IPS DF 6.9 (cell line): ENCODE results near the gene EMILIN2.

Experiments used
- DNase-seq: peaks from one replicate; pipeline ENCODE4 v3.0.0-alpha.2; 2013; ENCODE audit warnings: low read depth, low spot score
- H3K27ac ChIP-seq: one replicate; pipeline ENCODE4 v1.5.1; 2013; ENCODE audit warnings: low read length, control low read depth
- H3K27me3 ChIP-seq: 2 replicates; pipeline ENCODE4 v1.6.1; 2013; ENCODE audit warnings: mild to moderate bottlenecking, low read length; ENCODE audit not compliant: control insufficient read depth, insufficient read depth
- H3K36me3 ChIP-seq: 2 replicates; pipeline ENCODE4 v1.6.1; 2013; ENCODE audit warnings: low read length; ENCODE audit not compliant: control insufficient read depth, insufficient read depth
- H3K4me1 ChIP-seq: 2 replicates; pipeline ENCODE4 v1.6.1; 2013; ENCODE audit warnings: low read length; ENCODE audit not compliant: control insufficient read depth, insufficient read depth
- H3K4me3 ChIP-seq: 2 replicates; pipeline ENCODE4 v1.5.1; 2013; ENCODE audit warnings: mild to moderate bottlenecking, low read length
- H3K9me3 ChIP-seq: 2 replicates; pipeline ENCODE4 v1.6.1; 2013; ENCODE audit warnings: low read length, inconsistent platforms; ENCODE audit not compliant: control insufficient read depth, insufficient read depth
- WGBS: extraction: QIAGEN DNeasy Blood & Tissue Kit; methylation state at CpG from one replicate; pipeline ENCODE4 v1.1.7; 2013; ENCODE audit warnings: mixed read lengths, missing lambda C conversion rate; ENCODE audit not compliant: insufficient read length, insufficient coverage; 5-methylcytosine and 5-hydroxymethylcytosine counted together

EMILIN2 gene

GRCh38 chr18:2954869-2955645 is 108.3 kb downstream of the EMILIN2 start:
- Histone ChIP-seq H3K4me3 (no peak overlapping the region), H3K36me3 (no peaks in the 10 kb centered on the region), H3K4me1 (no peaks in the 10 kb centered on the region), H3K27me3 (no peaks in the 10 kb centered on the region), H3K9me3 (no peaks in the 10 kb centered on the region), H3K27ac (no peak overlapping the region)
- no CpG with 5 or more reads among the region's 12 CpGs for WGBS
- no peak for DNase-seq

- WGBS: no CpG with 5 or more reads among the region's 7 CpGs
- Histone ChIP-seq H3K4me3 (no peak overlapping the region), H3K27me3 (no peaks in the 10 kb centered on the region)
Observed at GRCh38 chr18:2956056-2956455, 109.2 kb downstream of the EMILIN2 start.

GRCh38 chr18:2958819-2959298 is 112.1 kb downstream of the EMILIN2 start:
- Histone ChIP-seq H3K4me1 (no peaks in the 10 kb centered on the region), H3K27ac (no peak overlapping the region), H3K9me3 (no peaks in the 10 kb centered on the region), H3K36me3 (no peaks in the 10 kb centered on the region), H3K4me3 (no peak overlapping the region), H3K27me3 (no peaks in the 10 kb centered on the region)
- no peak for DNase-seq

More at GRCh38 chr18:2956056-2956455, 109.2 kb downstream of the EMILIN2 start:
- no peak for DNase-seq
- Histone ChIP-seq H3K36me3 (no peaks in the 10 kb centered on the region), H3K4me1 (no peaks in the 10 kb centered on the region), H3K9me3 (no peaks in the 10 kb centered on the region), H3K27ac (no peak overlapping the region)

DNA sequence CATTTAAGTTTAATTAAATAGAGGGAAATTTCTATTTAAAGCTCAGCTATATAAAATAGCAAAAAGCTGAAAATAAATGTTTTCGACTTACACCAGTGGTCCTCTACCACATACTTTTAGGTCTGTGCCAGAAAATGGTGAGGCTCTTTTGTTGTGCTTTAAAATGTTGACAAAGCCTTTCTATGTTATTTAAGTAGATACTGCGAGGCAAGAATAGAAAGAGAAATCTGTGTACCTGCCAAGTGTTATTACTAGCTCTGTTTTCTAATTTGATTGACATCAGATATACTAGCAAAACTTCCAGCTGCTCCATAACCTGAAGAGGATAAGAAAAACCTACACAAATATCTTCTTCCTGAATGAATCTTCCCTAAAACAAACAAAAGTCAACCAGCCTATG is 112.5 kb downstream of the EMILIN2 start:
- H3K4me1 ChIP-seq: no peaks in the 10 kb centered on the region
- H3K4me3 ChIP-seq: no peak overlapping the region
- H3K27me3 ChIP-seq: no peaks in the 10 kb centered on the region
- WGBS: no CpG with 5 or more reads among the region's 2 CpGs
- H3K27ac ChIP-seq: no peak overlapping the region
- H3K36me3 ChIP-seq: no peaks in the 10 kb centered on the region
- DNase-seq: no peak
- no peaks in the 10 kb centered on the region for H3K9me3 ChIP-seq

GRCh38 chr18:2960983-2961696 is 114.3 kb downstream of the EMILIN2 start:
- H3K4me1 ChIP-seq: no peaks in the 10 kb centered on the region
- H3K36me3 ChIP-seq: no peaks in the 10 kb centered on the region
- H3K9me3 ChIP-seq: no peaks in the 10 kb centered on the region
- no peak for DNase-seq
- no peaks in the 10 kb centered on the region for H3K27me3 ChIP-seq
- WGBS: no CpG with 5 or more reads among the region's 7 CpGs
- no peak overlapping the region for H3K27ac ChIP-seq
- no peak overlapping the region for H3K4me3 ChIP-seq

- H3K9me3 ChIP-seq: no peaks in the 10 kb centered on the region
- no peaks in the 10 kb centered on the region for H3K4me1 ChIP-seq
- no peak overlapping the region for H3K27ac ChIP-seq
- no peak overlapping the region for H3K4me3 ChIP-seq
- no CpG with 5 or more reads among the region's 4 CpGs for WGBS
- no peaks in the 10 kb centered on the region for H3K36me3 ChIP-seq
- H3K27me3 ChIP-seq: no peaks in the 10 kb centered on the region
- no peak for DNase-seq
Observed at GRCh38 chr18:2961821-2962220, 115.0 kb downstream of the EMILIN2 start.

GRCh38 chr18:2963048-2963447 is 116.2 kb downstream of the EMILIN2 start:
- Histone ChIP-seq H3K27me3 (no peaks in the 10 kb centered on the region), H3K4me1 (no peaks in the 10 kb centered on the region), H3K4me3 (no peak overlapping the region), H3K36me3 (no peaks in the 10 kb centered on the region), H3K27ac (no peak overlapping the region), H3K9me3 (no peaks in the 10 kb centered on the region)
- DNase-seq: no peak
- whole genome bisulfite sequencing: no CpG with 5 or more reads among the region's 3 CpGs

GRCh38 chr18:2964361-2965010 is 117.7 kb downstream of the EMILIN2 start:
- no CpG with 5 or more reads among the region's 8 CpGs for WGBS
- H3K9me3 ChIP-seq: no peaks in the 10 kb centered on the region
- no peaks in the 10 kb centered on the region for H3K4me1 ChIP-seq
- no peaks in the 10 kb centered on the region for H3K36me3 ChIP-seq
- H3K27me3 ChIP-seq: no peaks in the 10 kb centered on the region
- H3K27ac ChIP-seq: no peak overlapping the region
- DNase-seq: no peak
- H3K4me3 ChIP-seq: no peak overlapping the region
